ENCODE results near the gene XPNPEP1. TPM values are rescaled to one million over a fixed set of nuclear protein-coding genes. Genes with fewer than 3 reads are reported as not detected.
"Not testable (repeated sequence)": the region's sequence is repeated elsewhere in the genome, so short reads cannot be mapped to it uniquely, and the experiment has no call there.

Gene XPNPEP1
- total RNA-seq, 1 donor from 2014 or later = 93.2 TPM

GRCh38 chr10:109926061-109926745 is 2.9 kb upstream of the XPNPEP1 start:
- intact Hi-C loops (cut with micrococcal nuclease) = no loop called here

DNA sequence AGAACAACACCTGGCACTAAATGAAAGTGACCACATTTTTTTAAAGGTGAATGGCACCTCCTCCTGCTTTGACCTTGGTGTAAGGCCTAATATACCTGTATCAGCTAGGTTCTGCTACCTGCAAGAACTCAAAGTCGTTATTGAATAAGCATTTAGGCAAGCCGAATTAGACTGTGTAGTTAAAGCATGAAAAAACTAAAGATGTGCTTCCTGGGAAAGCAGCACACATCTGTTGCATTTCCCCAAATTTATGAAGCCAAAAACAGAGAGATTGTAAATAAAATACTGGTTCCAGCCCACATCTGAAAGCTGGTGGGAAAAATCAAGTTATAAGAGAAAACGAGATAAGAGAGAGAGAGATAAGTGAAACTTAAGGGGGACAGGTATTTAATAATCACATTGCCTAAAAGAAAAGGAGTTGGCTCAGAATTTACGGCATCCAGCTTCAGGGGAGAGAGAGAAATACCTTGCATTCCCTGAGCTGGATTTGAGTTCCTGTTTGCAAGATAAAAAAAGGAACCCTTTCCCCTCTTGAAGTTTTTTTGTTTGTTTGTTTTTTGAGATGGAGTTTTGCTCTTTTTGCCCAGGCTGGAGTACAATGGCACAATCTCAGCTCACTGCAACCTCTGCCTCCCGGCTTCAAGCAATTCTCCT is 1.8 kb upstream of the XPNPEP1 start:
- intact Hi-C loops (cut with micrococcal nuclease) = loop anchor here (5.0 kb wide), 3 partner anchors 142 to 992 kb away; partner anchors contain the start of genes BBIP1 and SHOC2

DNA sequence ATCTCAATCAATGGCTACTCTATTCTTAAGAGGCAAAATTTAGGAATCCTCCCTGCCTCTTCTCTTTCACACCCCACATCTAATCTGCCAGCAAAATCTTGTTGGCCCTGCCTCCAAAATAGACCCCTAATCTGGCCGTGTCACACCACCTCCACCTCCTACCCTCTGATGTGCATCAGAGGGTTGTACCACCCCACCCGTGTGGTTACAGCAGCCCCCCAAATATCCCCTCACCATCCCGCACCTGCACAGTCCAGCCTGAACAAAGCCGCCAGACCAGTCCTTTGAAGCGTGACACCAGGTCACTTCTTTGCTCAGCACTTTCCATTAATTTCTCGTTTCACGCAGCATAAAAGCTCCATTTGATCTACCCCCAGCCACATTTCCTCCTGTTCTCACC is 776 bp upstream of the XPNPEP1 start:
- intact Hi-C loops (cut with micrococcal nuclease) = loop anchor here (5.0 kb wide), 3 partner anchors 143 to 993 kb away; partner anchors contain the start of genes BBIP1 and SHOC2

DNA sequence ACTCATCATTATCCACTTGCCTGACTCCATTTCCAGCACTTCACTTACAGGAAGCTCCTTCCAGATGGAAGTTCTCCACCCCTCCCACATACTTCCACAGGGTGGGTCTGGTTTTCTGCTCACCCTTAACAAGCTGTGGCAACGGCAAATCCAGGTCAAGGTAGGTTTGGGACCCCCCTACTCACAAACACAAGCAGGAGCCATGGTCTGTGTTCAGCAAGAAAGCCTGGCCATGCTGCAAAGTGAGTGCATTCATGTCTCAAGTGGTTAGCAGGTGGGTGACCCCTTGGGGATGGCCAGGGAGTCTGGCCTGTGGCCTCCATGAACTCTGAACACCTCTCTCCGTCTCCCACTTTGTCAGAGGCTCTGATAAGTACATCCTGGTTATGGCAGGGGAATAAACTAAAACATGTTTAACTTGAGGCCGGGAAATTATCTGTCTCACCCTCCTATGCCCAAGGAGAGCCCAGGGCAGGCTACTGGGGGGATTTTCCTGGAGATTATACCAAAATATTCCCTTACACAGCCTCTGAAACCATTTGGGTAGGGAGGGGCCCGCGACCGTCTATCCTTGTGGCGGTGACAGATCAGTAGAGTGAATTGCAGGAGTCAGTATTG is 844 bp downstream of the XPNPEP1 start:
- intact Hi-C loops (cut with micrococcal nuclease) = loop anchor here (1.0 to 5.0 kb wide), 5 partner anchors 12 to 995 kb away; partner anchors contain the start of genes BBIP1 and SHOC2

GRCh38 chr10:109920016-109920415 is 3.3 kb downstream of the XPNPEP1 start:
- intact Hi-C loops (cut with micrococcal nuclease) = loop anchor here (5.0 kb wide), 3 partner anchors 147 to 997 kb away; partner anchors contain the start of genes BBIP1 and SHOC2

DNA sequence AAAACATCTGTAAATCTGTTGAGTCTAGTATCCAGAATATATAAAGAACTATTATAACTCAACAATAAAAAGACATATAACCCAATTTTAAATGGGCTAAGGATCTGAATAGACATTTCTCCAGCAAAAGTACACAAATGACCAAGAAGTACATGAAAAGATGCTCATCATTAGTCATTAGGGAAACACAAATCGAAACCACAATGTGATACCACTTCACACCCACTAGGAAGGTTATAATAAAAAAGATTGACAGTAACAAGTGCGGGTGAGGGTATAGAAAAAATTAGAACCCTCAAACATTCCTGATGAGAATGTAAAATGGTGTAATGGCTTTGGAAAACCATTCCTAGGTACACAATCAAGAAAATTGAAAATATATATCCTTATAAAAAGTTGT is 4.1 kb downstream of the XPNPEP1 start:
- intact Hi-C loops (cut with micrococcal nuclease) = no loop called here

DNA sequence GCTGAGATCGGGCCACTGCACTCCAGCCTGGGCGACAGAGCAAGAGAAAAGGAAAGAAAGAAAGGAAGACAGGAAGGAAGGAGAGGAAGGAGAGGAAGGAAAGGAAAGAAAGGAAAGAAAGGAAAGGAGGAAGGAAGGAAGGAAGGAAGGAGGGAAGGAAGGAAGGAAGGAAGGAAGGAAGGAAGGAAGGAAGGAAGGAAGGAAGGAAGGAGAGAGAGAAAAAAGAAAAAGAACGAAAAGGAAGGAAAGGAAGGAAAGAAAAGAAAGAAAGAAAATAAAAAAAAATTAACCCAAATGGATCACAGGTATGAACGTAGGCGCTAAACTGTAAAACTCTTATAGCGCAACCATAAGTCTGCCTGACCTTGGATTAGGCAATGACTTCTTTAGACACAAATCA is 4.6 kb downstream of the XPNPEP1 start:
- intact Hi-C loops (cut with micrococcal nuclease) = not testable (repeated sequence)

DNA sequence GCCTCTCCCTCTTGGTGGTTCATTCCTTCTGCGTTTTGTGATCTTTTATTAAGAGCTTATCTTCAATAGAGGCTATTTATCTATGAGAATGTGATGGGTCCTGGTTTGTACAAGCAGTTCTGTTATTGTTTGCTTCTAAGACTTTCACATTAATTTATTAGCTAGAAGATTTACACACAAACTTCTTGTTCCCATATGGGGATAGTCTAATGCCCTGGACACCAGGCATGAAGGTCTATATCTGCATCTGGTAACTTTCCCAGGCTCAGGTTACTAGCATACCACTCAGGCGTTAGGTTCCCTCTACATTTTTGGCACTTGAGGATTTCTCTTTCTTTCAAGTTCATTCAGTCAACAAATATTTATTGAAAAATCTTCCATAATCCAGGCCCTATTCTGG is 7.7 kb downstream of the XPNPEP1 start:
- intact Hi-C loops (cut with micrococcal nuclease) = loop anchor here (1.0 to 2.0 kb wide), 2 partner anchors 8 to 31 kb away; partner anchors contain the start of gene XPNPEP1

- intact Hi-C loops (cut with micrococcal nuclease) = loop anchor here (1.0 to 5.0 kb wide), 3 partner anchors 8 to 652 kb away; partner anchors contain the start of genes SMC3 and XPNPEP1
These were observed 8.3 kb downstream of the XPNPEP1 start for GRCh38 chr10:109914966-109915365.

DNA sequence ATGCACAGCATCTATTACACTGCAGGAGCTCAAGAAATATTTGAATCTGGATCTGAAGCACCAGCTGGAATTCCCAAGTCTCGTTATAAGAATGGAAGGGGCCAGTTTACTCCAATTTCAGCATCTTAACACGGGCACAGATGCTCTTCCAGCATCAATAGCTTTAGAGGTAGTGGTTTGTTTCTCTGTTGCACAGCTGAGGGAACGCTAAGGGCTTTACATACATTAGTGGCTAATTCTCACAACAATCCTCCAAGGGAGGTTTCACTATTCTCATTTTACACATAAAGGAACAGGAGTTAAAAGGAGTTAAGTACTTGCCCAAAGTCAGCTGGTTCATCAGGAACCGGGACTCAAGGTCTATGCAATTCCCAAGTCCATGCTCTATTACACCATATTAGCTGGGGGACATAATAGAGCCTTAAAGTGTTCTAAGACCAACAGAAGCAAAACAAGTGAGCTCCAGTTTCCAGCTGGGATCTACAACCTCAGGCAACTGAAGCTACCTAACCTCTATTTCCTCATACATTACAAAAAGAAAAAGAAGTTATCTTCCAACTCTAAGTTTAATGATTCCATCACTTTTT is 9.9 kb downstream of the XPNPEP1 start:
- intact Hi-C loops (cut with micrococcal nuclease) = loop anchor here (5.0 kb wide), 1 partner anchor 654 kb away; the partner anchor contains the start of gene SMC3

- intact Hi-C loops (cut with micrococcal nuclease) = loop anchor here (5.0 kb wide), 1 partner anchor 655 kb away; the partner anchor contains the start of gene SMC3
These were observed 10.7 kb downstream of the XPNPEP1 start for GRCh38 chr10:109912335-109913281.

GRCh38 chr10:109911903-109912302 is 11.4 kb downstream of the XPNPEP1 start:
- intact Hi-C loops (cut with micrococcal nuclease) = loop anchor here (5.0 kb wide), 1 partner anchor 655 kb away; the partner anchor contains the start of gene SMC3

DNA sequence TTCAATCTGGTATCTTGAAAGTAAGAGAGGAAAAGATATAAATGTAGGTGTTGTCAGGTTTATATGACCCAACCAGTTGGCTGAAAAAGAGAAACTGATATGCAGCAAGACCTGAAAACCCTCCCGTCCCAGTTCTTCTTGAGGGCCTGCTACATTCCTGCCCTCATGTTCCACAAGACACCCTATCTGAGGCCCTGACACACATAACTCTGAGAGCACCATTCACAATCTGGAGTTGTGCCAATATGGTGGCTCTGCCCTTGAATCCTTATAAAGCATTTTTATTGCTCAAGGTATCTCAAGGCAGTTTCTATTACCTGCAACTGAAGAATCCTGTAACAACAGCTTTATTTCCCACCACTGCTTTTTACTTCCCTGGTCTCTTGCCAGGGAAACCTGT is 17.0 kb downstream of the XPNPEP1 start:
- intact Hi-C loops (cut with micrococcal nuclease) = no loop called here

DNA sequence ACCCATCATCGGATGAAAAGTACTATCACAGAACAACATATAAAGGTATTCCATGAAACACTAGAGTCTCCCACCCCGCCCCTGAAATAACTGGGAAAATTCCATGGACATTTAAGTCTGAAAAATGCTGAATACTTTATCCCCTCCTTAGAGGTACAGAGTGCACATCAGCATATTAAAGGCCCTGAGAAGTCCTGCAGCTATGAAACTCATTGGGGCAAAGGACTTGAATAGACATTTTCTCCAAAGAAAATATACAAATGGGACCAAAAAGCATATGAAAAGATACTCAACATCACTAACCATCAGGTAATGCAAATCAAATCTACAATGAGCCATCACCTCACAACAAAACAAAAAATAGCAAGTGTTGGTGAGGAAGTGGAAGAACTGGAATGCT is 18.9 kb downstream of the XPNPEP1 start:
- intact Hi-C loops (cut with micrococcal nuclease) = no loop called here

GRCh38 chr10:109902992-109903947 is 20.0 kb downstream of the XPNPEP1 start:
- intact Hi-C loops (cut with micrococcal nuclease) = loop anchor here (1.0 kb wide), 1 partner anchor 20 kb away; the partner anchor contains the start of gene XPNPEP1

DNA sequence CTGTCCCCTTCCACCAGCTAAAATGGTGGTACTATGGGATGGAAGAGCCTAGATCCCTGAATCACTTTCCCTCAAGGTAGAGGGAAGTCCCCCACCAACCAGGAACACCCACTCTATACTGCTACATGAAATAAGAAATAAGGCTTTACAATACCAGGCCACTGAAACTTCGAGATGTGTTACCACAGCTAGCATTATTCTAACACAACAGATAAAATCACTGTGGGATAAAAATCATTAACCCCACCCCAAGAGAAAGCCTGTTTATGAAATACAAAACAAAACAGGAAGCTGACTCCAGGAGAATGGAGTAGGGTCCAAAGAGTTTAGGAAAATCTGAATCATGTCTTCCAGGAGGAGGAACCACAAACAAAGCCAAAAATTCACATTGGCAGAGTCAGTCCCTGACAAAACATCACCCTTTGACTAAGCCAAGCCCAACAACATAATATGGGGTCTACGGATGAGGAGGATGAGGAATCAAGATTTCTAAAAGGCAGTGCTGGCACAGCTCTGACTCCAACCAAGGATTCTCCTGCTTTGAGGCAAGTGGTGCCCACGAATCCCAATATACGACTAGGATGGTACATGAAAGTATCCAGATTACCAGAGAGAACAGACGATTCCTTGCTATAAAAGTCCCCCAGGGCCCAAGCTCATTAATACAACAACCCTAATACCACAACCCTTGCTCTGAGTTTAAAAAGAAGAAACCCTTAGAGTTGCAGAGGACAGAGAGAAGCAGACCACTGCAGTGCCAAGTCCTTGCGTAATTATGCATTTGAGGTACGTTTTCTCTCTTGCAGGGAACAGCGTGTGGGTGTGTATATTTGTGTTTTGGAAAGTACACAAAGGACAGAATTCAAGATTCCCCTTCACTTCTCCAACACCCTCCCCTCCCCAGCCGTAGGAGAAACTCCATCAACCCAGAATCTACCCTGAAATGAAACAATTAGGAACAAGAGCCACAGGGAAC is 23.7 kb downstream of the XPNPEP1 start:
- intact Hi-C loops (cut with micrococcal nuclease) = no loop called here

GRCh38 chr10:109898666-109899355 is 24.5 kb downstream of the XPNPEP1 start:
- intact Hi-C loops (cut with micrococcal nuclease) = no loop called here

Measured in T-helper 1 cell treated with Interleukin-12 subunit alpha and Interleukin-12 subunit beta and Interleukin-4 antibody, amounts not matched to agents 30 ng/mL and 1 ng/mL, for 36 hours (primary cell).